Endometrial microvascular endothelial cells (primary cell): Measurements from ENCODE around the gene CISD1. TPM values are rescaled to one million over a fixed set of nuclear protein-coding genes. Genes with fewer than 3 reads are reported as not detected.
"Not testable (repeated sequence)": the region's sequence is repeated elsewhere in the genome, so short reads cannot be mapped to it uniquely, and the experiment has no call there.

Experiments used
- in situ Hi-C: cut with HindIII; loops from 2 replicates; pipeline ENCODE4 v1.10.0; 2017; ENCODE audit warnings: low sequenced_read_pairs, low pct_unique_long_range_greater_than_20kb; ENCODE audit errors: inconsistent ontology term
- total RNA-seq: library from RNA; depleted of rRNA; stranded (reverse); fragments of >200 nt; gene quantifications from one replicate; pipeline ENCODE4 v1.2.3, GENCODE V29; 2015; ENCODE audit errors: inconsistent ontology term

The CISD1 gene
- 34.2 TPM for total RNA-seq

DNA sequence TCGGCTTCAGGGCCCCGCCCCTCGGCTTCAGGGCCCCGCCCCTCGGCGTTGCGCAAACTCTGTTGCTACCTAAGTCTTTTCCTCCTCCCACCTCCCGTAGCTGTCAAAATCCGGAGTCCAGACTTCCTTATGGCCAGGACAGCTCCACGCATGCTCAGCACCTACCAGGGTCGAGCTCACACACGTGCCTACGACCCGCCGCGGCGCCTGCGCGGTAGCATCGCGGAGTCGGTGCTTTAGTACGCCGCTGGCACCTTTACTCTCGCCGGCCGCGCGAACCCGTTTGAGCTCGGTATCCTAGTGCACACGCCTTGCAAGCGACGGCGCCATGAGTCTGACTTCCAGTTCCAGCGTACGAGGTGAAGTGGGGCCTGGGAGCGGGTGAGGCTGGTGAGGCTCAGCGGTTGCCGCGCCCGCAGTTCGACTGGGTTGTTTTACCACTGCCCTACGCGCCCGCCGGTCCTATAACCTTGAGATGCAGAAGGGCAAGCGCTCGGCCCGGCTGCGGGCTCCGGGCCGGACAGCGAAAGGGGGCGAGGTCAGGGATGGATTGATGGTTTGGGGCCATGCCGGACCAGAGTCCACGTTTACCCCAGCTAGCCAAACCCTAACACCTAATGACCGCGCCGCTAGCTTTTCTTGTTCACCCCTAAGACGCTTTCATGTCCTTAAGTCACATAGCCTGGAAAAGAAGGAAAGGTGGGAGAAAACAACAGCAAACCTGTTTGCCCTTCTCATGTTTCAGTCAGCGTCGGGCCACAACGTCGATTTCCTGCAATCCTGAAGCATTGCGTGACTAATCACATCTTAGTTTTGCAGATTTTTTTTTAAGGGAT, at the start of gene CISD1:
TSS of gene CISD1 (plus strand) at position 217 of the 836 bp plus-strand sequence. CDS start at position 329, 112 bp downstream.
- in situ Hi-C loops = no loop called here

DNA sequence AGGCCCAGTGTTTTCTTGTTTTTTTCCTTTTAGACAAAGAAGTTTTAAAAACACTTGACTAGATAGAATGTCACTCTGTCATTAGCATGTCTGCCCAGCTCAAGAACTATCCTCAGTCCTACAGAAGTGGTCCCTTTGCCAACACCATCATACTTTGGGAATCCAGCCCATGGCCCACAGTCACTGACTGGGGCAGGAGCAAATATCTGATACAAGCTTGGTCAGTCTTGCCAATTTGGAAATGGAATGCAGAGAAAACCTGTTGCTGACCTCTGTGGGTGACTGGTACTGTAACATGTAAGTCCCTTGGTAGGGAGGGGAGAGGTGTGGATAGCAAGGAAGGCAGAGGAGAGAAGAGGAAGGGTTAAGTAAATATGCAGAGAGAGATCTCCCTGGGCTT, 49.1 kb upstream of the CISD1 start:
- in situ Hi-C loops = no loop called here

DNA sequence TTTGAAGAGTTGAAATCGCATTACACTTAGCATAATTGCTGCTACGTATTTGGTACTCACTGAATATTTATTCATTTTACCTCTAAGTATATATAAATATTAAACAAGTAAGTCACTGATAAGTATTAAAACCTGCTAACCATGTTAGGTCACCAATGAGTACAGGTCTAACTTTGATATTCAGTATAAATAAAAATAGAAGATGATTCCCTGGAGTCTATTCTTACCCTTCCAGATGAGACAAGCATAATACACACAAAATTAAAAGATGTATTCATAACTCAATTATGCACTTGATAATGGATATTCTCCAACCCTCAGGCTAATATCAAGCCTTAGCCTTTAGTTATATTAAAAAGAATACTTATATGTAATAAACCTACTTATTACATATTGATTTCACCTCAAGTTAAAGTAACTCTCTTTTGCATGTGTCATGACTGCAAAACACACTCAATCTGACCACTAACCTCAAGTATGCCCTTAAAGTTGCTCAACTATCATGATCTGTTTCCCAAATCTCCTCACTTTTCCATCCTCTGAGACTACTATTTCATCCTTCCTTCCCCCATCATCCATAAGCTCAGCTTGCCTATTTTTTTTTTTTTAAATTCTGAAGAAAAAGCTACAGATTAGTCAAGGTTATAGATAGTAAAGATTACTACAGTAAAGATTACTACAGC, 48.1 kb upstream of the CISD1 start:
- in situ Hi-C loops = no loop called here

DNA sequence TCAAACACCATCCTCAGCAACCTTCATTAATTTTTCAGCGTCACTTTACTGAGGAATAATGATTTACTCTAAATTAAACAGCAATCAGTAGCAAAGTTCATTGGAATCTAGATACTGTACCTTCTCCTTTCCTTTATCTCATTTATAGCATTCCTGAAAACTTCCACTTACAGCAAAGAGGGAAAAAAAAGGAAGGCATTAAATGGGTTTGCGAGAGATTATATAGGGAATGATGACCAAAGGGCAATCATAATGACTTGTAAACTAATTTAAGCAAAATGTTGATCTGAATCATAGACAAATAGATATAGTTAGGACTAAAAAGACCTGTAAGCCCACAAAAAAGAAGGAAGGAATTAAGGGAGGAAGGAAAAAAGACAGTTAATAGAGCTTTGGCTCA, 43.3 kb upstream of the CISD1 start:
- in situ Hi-C loops = no loop called here

DNA sequence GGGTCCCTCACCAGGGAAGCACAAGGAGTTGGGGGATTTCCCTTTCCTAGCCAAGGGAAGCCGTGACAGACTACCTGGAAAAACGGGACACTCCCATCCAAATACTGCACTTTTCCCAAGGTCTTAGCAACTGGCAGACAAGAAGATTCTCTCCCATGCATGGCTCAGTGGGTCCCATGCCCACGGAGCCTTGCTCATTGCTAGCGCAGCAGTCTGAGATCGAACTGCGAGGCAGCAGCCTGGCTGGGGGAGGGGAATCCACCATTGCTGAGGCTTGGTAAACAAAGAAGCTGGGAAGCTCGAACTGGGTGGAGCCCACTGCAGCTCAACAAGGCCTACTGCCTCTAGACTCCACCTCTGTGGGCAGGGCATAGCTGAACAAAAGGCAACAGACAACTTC, 39.1 kb upstream of the CISD1 start:
- in situ Hi-C loops = not testable (repeated sequence)

DNA sequence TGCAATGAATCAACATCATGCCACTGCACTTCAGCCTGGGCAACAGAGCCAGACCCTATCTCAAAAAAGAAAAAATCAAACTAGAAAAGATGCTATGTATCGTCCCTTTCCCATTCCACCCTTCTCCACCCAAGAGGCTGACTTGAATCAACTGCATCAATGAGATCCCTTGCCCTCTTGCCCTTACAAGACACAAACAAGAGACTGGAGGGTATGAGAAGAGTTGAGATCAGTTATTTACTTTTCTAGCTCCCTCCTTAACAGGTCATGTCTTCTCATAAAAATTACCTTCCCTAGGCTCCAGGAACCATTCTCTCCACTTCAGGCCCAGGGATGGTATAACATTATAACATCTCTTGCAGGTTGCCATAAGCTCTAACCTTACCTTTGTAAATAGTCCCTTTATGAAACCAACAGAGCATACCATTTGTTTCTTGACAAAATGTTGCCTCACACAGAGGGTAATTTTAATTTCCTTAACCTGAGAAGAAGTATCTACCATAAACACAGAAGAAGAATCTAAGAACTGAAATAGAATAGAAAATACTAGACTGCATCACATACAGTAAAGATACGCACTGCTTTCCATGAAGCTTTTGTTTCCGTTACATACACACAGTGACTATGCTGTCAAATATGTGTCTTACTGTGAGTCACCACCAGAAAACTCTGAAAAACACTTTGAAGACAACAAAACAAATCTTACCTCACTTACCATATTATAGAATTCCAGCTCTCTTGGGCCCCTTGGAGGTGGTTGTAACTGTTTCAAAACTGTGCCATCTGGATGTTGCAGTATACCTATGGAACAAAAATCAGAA, 31.7 kb upstream of the CISD1 start:
- in situ Hi-C loops = no loop called here

- in situ Hi-C loops = no loop called here
Observed at GRCh38 chr10:58239561-58240169, 29.3 kb upstream of the CISD1 start.

GRCh38 chr10:58240531-58240930, 28.4 kb upstream of the CISD1 start:
- in situ Hi-C loops = no loop called here

- in situ Hi-C loops = no loop called here
Observed at GRCh38 chr10:58241346-58241745, 27.6 kb upstream of the CISD1 start.

DNA sequence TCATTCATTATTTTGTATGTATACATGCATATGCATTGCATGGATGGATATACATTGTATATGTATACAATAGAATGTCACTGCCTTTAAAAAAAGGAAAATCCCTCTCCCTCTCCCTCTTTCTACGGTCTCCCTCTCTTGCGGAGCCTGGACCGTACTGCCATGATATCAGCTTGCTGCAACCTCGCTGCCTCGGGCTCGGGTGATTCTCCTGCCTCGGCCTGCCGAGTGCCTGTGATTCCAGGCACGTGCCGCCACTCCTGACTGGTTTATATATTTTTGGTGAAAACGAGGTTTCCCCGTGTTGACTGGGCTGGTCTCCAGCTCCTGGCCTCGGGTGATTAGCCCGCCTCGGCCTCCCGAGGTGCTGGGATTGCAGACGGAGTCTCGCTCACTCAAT, 25.7 kb upstream of the CISD1 start:
- in situ Hi-C loops = no loop called here

DNA sequence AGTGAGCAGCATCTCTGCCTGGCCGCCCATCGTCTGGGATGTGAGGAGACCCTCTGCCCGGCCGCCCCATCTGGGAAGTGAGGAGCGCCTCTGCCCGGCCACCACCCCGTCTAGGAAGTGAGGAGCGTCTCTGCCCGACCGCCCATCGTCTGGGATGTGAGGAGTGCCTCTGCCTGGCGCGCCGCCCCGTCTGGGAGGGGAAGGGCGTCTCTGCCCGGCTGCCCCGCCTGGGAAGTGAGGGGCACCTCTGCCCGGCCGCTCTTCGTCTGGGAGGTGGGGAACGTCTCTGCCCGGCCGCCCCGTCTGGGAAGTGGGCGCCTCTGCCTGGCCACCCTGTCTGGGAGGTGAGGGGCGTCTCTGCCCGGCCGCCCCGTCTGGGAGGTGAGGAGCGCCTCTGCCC, 25.2 kb upstream of the CISD1 start:
- in situ Hi-C loops = not testable (repeated sequence)

DNA sequence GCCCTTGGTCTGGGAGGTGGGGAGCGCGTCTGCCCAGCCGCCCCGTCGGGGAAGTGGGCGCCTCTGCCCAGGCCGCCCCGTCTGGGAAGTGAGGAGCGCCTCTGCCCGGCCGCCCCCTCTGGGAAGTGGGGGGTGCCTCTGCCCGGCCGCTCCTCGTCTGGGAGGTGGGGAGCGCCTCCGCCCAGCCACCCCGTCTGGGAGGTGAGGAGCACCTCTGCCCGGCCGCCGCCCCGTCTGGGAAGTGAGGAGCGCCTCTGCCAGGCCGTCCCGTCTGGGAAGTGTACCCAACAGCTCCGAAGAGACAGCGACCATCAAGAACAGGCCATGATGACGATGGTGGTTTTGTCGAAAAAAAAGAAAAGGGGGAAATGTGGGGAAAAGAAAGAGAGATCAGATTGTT, 24.7 kb upstream of the CISD1 start:
- in situ Hi-C loops = not testable (repeated sequence)

- in situ Hi-C loops = not testable (repeated sequence)
Observed at GRCh38 chr10:58244666-58245065, 24.3 kb upstream of the CISD1 start.

GRCh38 chr10:58253184-58253583, 15.8 kb upstream of the CISD1 start:
- in situ Hi-C loops = no loop called here

DNA sequence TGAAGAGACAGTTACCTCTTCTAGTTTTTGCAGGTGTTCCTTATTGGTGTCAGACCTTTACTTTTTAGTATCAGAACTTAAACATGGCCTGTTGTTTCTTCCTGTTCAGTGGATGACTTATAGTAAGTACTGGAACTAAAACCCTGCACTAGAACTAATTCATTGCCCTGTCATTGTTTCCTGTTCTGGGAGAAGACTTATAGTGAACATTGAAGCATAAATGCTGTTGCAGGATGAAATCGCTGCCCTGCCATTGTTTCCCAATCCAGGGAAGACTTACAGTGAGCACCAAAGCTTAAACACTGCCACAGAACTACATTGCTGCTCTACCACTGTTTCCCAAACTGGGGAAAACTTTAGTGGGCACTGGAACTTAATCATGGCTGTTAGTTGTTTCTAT, 14.3 kb upstream of the CISD1 start:
- in situ Hi-C loops = no loop called here

GRCh38 chr10:58256013-58256780, 12.8 kb upstream of the CISD1 start:
- in situ Hi-C loops = not testable (repeated sequence)

GRCh38 chr10:58258977-58259692, 9.8 kb upstream of the CISD1 start:
- in situ Hi-C loops = no loop called here

GRCh38 chr10:58260334-58260733, 8.6 kb upstream of the CISD1 start:
- in situ Hi-C loops = no loop called here
